Kidney epithelial cell (primary cell): ENCODE results near the gene CDC45. TPM values are rescaled to one million over a fixed set of nuclear protein-coding genes. Genes with fewer than 3 reads are reported as not detected.

ENCODE experiments used
- DNase-seq: peaks from one replicate; pipeline ENCODE4 v3.0.0-alpha.2; 2010; ENCODE audit warnings: low read depth
- H3K27me3 ChIP-seq: 2 replicates; pipeline ENCODE4 v1.6.0; 2011; ENCODE audit warnings: low read length; ENCODE audit not compliant: control insufficient read depth, insufficient read depth
- H3K36me3 ChIP-seq: 2 replicates; pipeline ENCODE4 v1.5.1; 2011; ENCODE audit warnings: low read length; ENCODE audit not compliant: control insufficient read depth, insufficient read depth
- H3K4me3 ChIP-seq: 2 replicates; pipeline ENCODE4 v1.5.1; 2011; ENCODE audit warnings: low read depth, mild to moderate bottlenecking, control low read depth, low read length
- CTCF ChIP-seq: IDR thresholded peaks from 2 replicates; pipeline ENCODE4 v1.5.1; 2011; ENCODE audit warnings: mild to moderate bottlenecking, moderate library complexity, low read length, control low read depth, inconsistent platforms; ENCODE audit not compliant: insufficient read depth, poor library complexity, severe bottlenecking
- total RNA-seq: library from RNA; depleted of rRNA; stranded (reverse); fragments of >200 nt; gene quantifications from 2 replicates; pipeline ENCODE4 v1.2.3, GENCODE V29; 2015

The CDC45 gene
- total RNA-seq, 1 donor from 2014 or later: 5.6 TPM

DNA sequence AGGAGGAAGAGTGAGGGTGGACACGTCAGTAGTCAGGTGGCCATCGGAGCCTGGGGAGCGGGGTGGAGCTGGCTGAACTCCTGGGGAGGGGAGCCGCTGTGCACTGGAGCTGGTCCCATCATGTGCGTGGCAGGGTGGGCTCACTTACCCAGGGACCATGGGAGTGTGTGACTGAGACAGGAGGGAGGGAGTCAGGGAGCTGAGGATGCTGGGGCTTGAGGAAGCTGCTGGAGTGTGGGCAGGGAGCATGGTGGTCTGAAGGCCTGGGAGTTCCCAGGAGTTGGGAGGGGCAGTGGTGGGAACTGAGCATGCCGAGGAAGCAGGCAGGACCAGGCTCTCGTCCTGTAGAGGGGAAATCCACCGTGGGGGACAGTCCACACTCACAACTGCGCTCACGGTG, 26.5 kb downstream of the CDC45 start:
- Histone ChIP-seq H3K36me3 (no peaks in the 10 kb centered on the region), H3K27me3 (no peaks in the 10 kb centered on the region), H3K4me3 (no peak overlapping the region)
- no peak for TF ChIP-seq CTCF
- DNase-seq: no peak

DNA sequence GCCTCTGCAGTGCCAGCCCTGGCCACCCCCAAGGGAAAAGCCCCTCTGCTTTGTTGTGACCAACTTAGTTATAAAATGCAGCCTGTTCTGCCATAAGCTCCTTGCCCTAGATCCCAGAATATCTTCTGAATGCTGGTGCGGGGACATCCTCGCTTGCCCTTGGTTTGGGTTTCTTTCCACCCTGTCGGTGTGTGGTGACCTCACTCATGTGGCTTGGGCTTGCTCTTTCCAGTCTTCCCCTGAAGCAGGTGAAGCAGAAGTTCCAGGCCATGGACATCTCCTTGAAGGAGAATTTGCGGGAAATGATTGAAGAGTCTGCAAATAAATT, 27.8 kb downstream of the CDC45 start:
- no peak overlapping the region for H3K4me3 ChIP-seq
- no peak for DNase-seq
- H3K27me3 ChIP-seq: no peaks in the 10 kb centered on the region
- no peaks in the 10 kb centered on the region for H3K36me3 ChIP-seq
- no peak for TF ChIP-seq CTCF

DNA sequence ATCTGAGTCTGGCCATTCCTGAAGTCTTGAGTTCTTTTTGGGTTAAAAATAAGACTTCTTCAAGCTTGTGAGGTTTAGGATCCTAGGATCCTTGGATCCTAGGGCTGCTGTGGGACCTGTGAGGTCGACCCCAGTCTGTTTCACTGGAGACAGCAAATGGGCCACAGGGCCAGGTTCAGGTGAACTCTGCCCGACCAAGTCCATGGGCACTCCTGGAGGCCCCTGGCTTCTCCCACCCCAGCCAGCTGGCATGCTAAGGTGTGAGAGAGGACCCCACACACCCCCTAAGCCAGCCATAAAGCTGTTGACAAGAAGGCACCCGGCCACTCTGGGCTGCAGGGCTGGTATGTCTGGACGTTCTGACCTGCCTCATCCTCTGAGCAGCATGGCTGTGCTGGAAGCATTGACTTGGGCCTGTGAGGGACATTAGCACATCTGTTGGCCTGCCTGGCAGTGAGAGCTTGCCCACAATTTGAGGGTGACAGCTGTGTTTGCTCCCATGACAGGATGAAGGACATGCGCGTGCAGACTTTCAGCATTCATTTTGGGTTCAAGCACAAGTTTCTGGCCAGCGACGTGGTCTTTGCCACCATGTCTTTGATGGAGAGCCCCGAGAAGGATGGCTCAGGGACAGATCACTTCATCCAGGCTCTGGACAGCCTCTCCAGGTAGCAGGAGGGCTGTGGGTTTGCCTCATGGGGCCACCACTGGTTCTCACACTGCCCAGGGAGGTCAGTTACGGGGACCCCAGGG, 28.5 kb downstream of the CDC45 start:
- TF ChIP-seq CTCF: no peak

DNA sequence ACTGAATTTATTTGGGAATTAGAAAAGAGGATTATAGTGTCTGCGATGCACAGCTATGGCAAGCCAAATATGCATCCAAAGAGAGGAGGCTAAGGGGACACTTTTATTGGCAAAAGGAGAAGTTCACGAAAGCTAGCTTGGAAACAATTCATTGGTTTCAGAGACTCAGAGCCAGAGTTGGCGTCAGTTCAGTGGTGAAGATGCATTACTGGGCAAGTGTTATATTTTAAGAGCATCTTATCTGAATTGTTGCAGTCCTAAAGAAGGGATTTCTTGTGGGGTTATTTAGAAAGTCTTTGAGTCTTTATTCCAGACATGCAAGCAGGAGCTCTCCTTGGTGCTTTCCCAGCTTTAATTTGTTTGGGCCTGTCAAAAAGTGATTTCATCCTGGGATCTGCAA, 29.5 kb downstream of the CDC45 start:
- Histone ChIP-seq H3K27me3 (no peaks in the 10 kb centered on the region), H3K4me3 (no peak overlapping the region), H3K36me3 (no peaks in the 10 kb centered on the region)
- no peak for DNase-seq
- no peak for TF ChIP-seq CTCF

More for the DNA sequence above, 28.5 kb downstream of the CDC45 start:
- Histone ChIP-seq H3K27me3 (no peaks in the 10 kb centered on the region), H3K4me3 (no peak overlapping the region), H3K36me3 (no peaks in the 10 kb centered on the region)
- DNase-seq: no peak

GRCh38 chr22:19509923-19510322, 30.2 kb downstream of the CDC45 start:
- DNase-seq: no peak
- Histone ChIP-seq H3K27me3 (no peaks in the 10 kb centered on the region), H3K4me3 (no peak overlapping the region), H3K36me3 (no peaks in the 10 kb centered on the region)
- no peak for TF ChIP-seq CTCF

DNA sequence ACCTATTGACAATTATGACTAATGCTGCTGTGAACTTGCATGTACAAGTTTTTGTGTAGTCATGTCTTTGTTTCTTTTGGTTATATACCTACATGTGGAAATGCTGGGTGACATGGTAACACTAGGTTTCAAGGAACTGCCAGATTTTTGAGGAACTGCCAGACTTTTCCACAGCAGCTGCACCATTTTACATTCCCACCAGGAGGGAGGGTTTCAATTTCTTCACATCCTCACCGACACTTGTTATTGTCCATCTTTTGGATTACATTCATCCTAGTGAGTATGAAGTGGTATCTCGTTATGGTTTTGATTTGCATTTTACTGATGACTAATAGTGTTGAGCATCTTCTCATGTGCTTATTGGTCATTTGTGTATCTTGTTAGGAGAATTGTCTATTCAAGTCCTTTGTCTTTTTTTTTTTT, 31.2 kb downstream of the CDC45 start:
- H3K4me3 ChIP-seq: no peak overlapping the region
- H3K36me3 ChIP-seq: no peaks in the 10 kb centered on the region
- DNase-seq: no peak
- no peak for TF ChIP-seq CTCF
- H3K27me3 ChIP-seq: no peaks in the 10 kb centered on the region
